Erythroblast (primary cell): ENCODE measurements around the gene RPS8.

Source experiments
- GATA1 ChIP-seq: IDR thresholded peaks from 2 replicates; pipeline ENCODE4 v1.6.1; 2011; ENCODE audit warnings: low read depth, mild to moderate bottlenecking, control low read depth, low read length, moderate library complexity
- POLR2A ChIP-seq: IDR thresholded peaks from 2 replicates; pipeline ENCODE4 v1.6.1; 2011; ENCODE audit warnings: mild to moderate bottlenecking, low read length

DNA sequence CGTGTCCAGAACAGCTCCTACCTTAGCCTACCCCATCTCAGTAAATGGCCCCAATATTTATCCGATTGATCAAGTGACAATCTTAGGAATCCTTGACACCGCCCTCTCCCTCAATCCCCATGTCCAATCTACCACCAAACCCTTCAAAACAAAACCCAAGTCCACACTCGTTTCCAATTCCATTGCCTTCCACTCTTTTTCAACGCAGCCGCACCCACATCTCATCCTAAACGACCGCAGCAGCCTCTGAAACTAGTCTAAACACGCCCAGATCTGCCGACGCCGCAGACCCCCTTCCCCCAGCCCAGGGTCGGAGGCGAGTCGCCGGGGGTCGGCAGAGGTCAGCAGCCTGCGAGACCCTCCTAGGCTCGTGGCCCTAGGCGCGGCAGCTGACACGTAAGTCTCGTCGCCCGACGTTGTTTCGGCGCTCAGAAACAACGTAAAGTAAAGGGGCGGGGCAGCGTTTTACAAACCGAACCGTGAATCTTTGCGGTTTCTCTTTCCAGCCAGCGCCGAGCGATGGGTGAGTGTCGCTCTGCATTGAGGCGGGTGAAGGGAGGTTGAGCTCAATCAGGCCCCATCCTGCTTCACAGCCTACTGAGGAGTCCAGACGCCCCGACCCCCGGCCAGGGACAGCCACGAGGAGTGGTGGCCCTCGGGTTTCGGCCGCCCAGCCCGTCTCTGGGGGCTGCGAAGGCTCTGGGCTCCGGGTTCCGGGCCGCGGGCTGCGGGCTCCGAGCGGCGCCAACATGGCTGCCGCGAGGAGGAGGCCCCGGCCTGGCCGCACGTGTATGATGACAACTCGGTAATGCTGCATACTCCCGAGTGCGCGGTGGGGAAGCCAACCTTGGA lies at the start of gene RPS8:
- peak; percentile 99 for TF ChIP-seq POLR2A
- TF ChIP-seq GATA1 = no peak
